T-helper 22 cell (primary cell): ENCODE data around the gene NMBR.
"Not testable (repeated sequence)": the region's sequence is repeated elsewhere in the genome, so short reads cannot be mapped to it uniquely, and the experiment has no call there.

Source experiments
- DNase-seq: peaks from one replicate; pipeline ENCODE4 v3.0.0-alpha.2; 2020; ENCODE audit warnings: low read depth

The NMBR gene

DNA sequence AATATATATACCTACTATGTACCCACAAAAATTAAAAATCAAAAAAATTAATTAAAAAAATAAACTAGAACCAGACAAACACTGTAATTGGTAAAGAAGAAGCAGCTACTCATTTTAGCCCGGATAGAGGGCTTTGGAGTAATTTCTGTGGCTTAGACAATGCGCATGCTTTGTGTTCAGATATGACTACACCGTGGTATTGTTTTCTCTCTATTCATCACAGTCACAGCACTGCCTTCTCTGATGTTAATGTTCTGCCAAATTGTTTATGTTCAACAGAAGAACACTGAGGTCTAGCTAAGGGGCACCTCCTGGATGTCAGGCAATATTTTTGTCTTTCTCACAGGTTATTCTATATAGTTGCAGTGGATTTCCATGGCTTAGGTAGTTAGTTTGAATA is 91.7 kb downstream of the NMBR start:
- DNase-seq = no peak

DNA sequence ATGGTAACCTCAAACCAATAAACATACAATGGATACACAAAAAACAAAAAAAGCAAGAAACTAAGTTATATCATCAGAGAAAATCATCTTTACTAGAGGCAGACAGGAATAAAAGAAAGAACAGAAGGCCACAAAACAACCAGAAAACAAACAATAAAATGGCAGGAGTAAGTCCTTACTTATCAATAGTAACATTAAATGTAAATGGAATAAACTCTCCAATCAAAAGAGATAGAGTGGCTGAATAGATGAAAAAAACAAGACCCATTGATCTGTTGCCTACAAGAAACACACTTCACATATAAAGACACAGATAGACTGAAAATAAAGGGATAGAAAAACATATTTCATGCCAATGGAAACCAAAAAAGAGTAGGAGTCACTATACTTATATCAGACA is 95.5 kb downstream of the NMBR start:
- no peak for DNase-seq

DNA sequence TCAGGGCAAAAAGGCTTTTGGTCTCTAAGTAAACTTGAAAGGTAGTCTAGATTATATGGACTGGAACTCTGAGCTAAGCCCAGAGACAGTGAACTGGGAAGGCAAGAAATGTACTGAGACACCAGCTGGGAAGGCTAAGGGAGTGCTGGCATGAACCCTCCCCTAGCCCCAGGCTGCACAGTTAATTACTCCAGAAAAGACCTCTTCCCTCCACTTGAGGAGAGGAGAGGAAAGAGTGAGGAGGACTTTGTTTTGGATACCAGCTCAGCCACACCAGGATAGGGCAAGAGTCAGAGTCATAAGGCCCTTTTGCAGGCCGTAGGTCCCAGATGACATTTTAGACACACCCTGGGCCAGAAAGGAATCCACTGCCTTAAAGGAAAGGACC is 98.3 kb downstream of the NMBR start:
- no peak for DNase-seq

DNA sequence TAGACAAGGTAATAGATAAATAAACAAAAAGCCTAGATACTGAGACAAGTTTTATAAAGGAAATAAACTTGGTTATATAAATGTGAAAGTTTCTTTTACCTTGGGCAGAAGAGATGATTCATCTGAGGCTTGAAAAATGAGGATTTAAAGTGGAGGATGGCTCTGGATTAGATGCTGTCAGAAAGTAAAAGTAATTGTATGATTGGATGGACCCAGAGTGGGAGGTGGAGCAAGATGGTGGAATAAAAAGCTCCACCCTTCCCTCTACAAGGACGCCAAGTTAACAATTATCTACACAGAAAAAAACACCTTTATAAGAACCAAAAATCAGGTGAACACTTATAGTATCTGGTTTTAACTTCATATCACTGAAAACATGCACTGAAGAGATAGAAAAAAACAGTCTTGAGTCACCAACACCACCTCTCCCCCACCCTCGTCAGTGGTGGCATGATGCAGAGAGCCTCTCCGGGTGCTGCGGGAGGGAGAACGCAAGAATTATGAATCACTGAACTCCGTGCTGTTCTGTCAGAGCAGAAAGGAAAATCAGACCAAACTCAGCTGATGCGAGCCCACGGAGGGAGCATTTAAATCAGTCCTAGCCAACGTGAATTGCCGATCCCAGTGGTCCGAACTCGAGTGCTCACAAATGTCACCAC is 98.9 kb downstream of the NMBR start:
- DNase-seq = no peak

DNA sequence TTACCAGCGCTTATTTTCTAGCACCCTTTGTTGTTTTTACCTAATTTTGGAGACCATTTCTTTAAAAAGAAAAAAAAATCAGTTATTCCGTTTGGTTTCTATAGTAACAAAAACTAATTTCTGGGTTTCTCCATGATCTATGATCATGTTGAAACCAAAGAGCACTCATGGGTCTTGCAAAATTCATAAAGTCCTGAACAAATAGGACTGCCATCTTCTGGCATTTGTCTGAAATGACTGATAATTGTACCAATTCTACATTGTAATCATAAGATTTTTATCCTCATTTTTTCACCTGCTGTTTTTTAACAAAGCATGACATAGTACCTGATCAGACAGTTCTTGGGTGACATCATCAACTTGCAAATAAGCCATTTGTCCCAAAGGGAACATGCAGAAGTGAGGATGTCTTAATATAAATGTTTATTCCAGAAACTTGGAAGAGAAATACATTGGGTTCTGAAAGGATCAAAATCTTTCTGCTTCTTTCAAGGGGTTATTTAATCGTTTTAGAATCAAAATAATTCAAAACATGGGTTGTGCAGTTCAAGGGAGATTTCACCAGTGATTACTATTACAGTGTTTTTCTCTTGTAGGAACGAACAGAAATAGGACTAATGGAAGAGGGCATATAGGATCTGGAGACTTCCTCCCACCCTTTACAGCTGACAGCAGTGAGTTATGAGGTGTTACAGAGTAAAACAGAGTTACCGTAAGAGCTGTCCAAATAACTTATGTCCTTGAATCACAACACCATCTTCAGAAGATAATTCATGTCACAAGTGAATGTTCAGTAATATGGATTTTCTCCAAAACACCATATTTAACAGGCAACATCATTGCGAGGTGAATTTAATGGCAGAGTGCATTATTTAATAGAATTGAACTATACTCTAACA is 101.3 kb downstream of the NMBR start:
- no peak for DNase-seq

DNA sequence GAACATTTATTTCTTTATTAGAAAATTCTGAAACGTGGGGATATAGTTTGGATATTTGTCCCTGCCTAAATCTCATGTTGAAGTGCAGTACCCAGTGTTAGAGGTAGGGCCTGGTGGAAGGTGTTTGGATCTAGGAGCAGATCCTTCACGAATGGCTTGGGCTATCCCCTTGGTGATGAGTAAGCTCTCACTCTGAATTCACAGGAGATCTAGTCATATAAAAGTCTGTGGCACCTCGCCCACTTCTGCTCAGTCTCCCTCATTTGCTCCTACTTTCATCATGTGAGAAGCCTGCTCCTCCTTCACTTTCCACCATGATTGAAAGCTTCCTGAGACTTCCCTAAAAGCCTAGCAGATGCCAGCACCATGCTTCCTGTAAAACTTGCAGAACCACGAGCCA is 111.0 kb downstream of the NMBR start:
- no peak for DNase-seq

DNA sequence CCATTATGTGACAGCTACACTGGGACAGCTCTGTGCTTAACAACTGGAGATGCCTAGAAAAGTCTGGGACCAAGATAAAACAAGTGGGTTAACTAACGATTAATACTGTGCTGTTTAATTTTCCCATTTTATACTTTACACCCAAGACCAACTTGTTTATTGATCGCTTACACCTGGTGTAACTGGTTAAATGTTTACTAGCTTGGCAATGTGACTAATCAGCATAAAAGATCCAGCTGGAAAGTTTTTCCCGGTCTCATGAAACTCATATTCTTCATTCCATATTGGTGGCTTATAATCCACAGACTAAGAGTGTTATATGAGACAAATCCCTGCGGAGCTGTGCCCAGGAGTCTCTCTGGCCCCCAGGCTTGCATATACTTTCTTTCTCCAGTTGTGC is 115.9 kb downstream of the NMBR start:
- no peak for DNase-seq

DNA sequence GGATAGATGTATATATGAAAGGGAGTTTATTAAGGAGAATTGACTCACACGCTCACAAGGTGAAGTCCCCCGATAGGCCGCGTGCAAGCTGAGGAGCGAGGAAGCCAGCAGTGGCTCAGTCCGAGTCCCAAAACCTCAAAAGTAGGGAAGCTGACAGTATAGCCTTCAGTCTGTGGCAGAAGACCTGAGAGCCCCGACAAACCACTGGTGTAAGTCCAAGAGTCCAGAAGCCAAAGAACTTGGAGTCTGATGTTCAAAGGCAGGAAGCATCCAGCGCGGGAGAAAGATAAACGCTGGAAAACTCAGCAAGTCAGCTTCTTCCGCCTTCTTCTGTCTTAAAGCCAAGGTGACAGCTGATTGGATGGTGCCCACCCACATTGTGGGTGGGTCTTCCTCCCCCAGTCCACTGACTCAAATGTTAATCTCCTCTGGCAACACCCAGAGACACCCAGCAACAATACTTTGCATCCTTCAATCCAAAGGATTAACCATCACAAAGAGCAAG is 116.8 kb downstream of the NMBR start:
- DNase-seq = no peak

DNA sequence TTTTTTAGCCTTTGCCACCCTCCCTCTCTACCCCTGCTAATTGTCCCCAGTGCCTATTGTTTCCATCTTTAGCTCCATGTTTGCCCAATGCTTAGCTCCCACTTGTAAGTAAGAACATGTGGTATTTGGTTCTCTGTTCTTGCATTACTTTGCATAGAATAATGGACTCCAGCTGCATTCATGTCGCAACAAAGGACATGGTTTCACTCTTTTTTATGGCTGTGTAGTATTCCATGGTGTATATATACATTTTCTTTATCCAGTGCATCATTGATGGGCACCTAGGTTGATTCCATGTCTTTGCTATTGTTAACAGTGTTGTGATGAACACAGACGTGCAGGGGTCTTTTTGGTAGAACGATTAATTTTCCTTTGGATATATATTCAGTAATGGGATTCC is 118.4 kb downstream of the NMBR start:
- DNase-seq = no peak

DNA sequence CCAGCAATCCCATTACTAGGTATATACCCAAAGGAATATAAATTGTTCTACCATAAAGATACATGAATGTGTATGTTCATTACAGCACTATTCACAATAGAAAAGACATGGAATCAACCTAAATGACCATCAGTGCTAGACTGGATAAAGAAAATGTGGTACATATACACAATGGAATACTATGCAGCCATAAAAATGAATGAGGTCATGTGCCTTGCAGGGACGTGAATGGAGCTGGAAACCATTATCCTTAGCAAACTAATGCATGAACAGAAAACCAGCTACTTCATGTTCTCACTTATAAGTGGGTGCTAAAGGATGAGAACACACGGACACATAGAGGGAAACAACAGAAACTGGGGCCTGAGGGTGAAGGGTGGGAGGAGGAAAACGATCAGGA is 119.1 kb downstream of the NMBR start:
- DNase-seq = not testable (repeated sequence)

DNA sequence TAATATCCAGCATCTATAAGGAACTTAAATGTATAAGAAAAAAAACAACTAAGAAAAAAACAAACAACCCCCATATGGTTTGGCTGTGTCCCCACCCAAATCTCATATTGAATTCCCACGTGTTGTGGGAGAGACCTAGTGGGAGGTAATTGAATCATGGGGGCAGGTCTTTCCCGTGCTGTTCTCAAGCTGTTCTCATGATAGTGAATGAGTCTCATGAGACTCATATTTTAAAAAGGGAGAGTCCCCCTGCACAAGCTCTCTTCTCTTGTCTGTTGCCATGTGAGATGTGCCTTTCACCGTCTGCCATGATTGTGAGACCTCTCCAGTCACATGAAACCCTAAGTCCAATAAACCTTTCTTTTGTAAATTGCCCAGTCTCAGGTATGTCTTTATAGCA is 119.8 kb downstream of the NMBR start:
- DNase-seq = no peak

DNA sequence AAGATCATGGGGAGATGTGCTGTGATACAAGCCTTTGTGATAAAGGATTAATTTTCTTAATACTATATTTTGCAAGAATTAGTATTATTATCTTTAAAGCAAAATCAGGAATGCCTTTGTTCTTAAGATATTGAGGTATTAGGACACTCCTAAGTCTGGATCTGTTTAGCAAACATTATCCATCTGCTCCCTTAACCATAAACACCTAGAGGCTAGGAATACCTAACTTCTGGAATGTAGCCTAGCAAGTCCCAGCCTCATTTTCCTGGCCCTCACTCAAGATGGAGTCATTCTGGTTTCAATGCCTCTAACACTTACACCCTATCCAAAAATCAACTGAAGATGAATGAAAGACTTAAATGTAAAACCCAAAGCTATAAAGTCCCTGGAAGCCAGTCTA is 120.5 kb downstream of the NMBR start:
- DNase-seq = no peak
